ENCODE data around the gene NUDT3.
"Not testable (repeated sequence)": the region's sequence is repeated elsewhere in the genome, so short reads cannot be mapped to it uniquely, and the experiment has no call there.

The NUDT3 gene

DNA sequence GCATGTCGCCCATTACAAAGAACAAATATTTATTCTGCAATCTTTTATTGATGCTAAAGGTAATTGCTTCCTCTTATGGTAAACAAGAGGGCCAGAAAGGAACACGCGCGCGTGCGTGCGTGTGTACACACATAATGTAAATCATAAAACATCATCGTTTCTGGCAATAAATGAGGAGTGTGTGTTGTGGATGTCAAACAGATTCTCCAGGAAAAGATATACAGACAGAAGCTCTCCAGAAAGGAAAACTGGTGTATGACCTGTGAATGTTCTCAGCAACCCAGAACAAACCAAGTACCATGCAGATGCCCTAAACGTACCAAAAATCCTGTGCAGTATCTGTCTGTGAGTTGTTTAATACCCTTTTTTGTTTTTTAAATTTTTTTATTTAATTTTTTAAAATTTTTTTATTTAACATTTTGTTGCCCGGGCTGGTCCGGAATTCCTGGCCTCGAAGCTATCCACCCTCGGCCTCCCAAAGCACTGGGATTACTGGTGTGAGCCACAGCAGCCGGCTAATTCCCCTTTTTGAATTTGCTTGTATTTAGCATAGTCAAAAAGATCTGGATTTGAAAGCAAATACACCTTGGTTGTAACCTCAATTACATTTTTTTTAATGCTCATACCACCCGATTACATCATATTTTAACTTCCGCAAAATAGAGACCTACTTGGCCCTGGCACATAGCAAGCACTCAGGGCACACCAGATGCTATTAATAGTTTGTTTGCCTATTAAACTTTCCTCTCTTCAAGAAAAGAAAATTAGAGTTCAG is 909 bp upstream of the NUDT3 start:
- DNase-seq (ENCODE audit: low read depth in 2 of 2) = no peak

DNA sequence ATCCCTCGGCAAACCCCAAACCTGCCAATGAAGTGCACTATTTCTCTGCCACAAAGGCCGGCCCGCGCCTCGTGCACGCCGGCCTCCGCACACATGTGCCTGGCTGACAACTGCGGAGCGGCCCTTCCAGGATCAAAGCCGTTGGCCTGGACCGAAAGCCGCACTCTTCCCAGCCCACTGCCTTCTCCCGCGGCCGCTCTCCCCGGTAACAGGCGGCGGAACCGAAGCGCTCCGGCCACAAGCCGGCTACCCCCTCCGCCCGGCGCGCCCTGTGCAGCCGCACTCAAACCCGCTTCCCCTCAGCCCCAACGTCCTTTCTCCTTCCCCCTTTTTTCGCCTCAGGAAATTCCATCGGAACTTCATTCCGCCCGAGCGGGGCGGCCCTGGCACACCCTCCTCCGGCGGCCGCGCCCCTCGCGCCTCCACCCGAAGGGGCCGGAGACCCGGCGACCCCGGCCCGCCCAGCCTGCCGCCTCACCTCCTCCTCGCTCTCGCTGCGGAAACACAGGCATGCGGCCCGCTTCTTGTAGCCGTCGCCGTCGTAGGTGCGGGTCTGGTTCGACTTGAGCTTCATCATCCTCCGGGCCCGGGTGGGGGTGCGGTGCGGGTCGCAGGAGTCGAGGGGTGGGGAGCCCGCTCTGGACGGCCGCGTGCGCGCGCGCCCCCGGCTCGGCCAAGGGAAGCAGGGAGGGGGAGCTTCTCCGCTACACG is 528 bp downstream of the NUDT3 start:
- DNase-seq (ENCODE audit: low read depth in 2 of 2) = peak; percentile 4 to 23

DNA sequence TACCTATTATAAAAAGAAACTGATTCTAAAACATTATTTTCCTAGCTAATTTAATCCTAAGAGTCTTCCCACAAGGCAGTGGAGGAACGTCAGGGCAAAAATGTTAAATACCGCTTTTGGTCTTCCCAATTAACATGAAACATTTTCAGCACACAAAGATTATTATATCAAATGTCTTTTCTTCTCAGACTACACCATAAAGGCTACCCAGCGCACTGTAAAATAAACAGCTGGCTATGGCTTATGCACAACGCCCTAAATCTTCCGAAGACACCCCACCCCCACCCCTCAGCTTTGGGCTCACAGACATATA is 1.0 kb downstream of the NUDT3 start:
- DNase-seq (ENCODE audit: low read depth in 2 of 2) = no peak

DNA sequence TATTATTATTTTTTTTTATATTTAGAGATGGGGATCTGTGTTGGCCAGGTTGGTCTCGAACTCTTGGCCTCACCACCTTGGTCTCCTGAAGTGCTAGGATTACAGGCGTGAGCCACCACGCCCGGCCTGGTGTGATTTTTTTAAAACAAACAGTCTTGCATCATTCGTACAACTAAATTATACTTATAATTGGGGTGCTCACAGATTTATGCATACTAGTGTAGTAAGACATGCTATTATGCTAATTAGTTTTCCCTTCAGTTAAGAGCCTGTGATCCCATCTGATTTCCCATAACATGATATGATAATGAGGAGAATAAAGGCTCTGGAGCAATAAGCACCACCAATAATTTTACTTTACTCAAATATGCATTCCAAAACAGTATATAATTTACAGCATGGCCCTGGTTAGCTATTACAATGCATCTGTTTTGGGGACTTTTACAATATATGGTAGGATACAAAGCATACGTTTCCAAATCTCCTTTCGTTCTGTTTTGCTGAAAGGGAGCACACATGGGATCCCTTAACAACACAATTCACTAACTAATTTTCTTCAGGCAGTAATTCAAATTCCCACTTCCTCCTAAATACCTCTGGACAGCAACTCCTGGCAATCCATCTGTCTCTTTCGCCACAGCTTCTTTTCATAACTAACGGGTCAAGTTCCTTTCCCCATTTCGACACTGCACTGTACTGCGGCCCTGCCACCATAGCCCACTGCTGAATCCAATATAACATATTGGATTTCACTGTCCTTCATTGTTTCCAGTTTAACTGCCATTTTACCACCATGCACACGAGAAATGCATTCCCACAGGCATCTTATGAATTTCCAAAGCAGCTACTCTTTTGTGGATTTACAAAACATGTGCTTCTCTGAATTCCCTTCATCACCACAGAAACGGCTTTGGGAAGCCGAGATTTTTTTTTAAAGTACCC is 1.7 kb downstream of the NUDT3 start:
- DNase-seq (ENCODE audit: low read depth in 2 of 2) = no peak

DNA sequence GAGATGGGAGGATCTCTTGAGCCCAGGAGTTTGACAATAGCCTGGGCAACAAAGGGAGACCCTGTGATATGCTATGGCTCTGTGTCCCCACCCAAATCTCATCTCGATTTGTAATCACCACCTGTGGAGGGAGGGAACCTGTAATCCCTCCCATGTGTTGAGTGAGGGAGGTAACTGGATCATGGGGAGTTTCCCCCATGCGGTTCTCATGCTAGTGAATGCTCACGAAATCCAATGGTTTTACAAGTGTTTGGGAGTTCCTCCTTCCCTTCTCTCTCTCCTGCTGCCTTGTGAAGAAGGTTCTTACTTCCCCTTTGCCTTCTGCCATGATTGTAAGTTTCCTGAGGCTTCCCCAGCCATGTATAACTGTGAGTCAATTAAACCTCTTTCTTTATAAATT is 3.4 kb downstream of the NUDT3 start:
- DNase-seq (ENCODE audit: low read depth in 2 of 2) = no peak

DNA sequence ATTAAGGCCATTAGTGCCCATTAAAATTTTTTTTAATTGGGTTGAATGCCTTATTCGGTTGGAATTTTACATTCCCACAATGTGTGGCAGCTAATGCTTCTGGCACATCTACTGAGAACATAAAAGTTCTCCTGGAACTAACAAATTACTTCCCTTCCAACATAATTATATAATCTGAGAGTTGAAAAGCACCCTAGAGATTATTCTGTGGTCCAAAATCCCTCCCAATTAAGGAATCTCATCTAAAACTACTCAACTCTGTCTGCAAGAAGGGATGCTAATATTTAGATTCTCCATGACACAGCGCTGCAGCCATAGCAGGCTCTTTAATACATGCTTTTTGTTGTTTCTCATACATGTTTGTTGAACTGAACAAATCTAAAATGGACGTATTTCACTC is 4.0 kb downstream of the NUDT3 start:
- DNase-seq (ENCODE audit: low read depth in 2 of 2) = no peak

DNA sequence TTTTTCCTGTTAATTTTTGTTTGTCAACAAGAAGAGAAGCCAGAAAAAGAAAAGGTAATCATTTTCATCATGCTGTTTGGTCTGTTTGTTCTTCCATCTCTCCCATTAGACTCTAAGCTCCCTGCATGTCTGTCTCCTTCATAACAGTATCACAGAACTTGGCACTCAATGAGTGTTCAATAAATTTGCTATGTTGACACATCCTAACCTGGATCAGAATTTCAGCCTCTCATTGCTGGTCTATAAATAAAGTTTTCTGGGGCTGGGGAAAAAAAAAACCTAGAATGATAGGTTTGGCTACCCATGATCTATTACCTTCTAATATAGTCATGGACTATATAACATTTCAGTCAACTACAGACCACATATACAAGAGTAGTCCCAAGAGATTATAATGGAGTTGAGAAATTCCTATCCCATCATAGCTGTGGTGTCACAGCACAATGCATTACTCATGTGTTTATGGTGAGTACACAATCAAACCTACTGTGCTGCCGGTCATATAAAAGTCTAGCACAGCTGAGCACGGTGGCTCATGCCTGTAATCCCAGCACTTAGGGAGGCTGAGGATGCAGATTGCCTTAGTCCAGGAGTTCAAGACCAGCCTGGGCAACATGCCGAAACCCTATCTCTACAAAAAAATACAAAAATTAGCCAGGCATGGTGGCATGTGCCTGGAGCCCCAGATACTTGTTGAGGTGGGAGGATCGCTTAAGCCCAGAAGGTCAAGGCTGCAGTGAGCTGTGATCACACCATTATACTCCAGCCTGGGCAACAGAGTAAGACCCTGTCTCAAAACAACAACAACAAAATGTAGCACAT is 5.9 kb downstream of the NUDT3 start:
- no peak for DNase-seq (ENCODE audit: low read depth in 2 of 2)

DNA sequence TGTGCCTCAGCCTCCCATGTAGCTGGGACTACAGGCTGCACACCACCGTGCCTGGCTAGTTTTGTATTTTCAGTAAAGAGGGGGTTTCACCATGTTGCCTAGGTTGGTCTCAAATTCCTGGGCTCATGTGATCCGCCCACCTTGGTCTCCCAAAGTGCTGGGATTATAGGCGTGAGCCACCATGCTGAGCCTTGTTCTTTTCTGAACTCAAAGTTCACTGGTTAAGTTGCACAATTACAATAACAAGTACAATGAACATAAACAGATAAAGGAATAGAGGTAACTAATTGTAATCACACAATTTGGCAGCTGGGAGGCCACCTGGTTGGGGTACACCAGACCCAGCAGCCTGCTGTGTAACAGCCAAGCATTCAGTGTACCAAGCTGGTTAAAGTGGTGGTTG is 6.7 kb downstream of the NUDT3 start:
- no peak for DNase-seq (ENCODE audit: low read depth in 2 of 2)

DNA sequence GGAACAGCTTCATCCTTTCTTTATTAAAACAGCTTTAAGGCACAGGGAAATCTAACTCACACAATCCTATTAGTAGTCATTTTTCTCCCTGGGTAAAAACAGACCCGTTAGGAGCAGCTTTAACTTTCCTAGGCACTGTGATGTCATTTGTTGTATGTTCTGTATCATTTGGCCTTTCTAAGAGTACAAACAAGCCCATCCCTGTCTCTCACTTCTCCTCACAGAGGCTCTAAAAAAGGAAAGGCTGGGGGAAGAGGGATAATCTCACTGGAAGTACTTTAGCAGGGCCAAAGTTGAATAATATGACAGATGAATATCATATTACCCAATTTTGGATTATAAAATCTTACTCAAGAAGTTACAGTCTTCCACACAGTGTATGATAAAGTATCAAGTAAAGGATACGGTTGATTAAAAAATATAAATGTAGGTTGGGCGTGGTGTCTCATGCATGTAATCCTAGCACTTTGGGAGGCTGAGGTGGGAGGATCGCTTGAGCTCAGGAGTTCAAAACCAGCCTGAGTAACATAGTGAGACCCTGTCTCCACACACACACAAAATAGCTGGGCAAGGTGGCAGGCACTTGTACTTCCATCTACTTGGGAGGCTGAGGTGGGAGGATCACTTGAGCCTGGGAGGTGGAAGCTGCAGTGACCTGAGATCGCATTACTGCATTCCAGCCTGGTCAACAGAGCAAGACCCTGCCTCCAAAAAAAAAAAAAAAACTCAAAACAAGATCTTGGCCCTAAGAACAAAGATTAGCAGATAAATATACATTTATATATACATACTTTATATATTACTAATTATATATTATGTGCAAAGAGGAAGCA is 7.9 kb downstream of the NUDT3 start:
- no peak for DNase-seq (ENCODE audit: low read depth in 2 of 2)

DNA sequence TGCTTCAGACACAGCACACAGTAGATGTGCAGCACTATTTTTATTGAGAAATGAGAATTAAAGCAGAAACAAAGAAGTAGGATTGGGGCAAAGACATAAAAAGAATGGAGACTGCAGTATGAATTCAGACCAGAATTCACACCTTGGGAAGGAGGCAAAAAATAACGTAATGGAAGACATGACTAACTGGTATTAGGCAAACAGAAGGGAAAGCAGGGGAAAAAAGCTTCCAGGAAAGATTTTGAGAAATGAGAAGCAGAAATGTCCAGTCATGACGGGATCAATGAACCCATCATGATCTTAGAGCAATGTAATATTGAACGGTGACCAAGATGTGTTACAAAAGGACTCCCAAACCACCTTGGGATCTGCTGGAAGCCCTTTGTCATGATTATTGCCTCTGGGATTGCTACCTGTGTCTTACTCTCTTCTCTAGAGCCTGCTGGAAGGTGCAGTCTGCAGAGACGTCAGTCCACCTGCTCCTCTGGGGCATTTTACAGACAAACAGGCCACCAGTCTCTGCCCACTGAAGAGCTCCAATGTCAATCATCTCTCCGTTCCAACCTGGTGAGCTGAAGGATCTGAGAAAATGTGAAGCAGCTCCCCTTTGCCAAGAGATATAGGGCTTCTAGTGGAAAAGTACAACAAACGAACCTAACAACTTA is 8.7 kb downstream of the NUDT3 start:
- DNase-seq (ENCODE audit: low read depth in 2 of 2) = no peak

DNA sequence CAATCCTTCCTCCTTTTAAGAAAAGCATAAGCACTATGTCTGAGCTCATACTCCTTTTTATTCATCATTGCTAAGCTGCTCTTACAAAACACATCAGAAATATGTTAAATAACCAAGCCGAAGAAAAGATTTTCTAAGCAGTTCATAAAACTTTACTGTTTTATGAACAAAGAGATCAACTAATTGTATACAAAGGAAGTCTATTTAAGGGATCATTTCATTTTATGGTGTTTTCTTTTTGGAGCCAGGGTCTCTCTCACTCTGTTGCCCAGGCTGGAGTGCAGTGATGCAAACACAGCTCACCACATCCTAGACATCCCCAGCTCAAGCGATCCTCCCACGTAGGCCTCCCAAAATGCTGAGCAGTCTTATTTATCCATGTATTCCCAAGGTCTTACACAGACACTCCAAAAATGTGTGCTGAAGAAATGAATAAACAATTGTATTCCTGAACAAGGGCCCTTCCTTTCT is 9.3 kb downstream of the NUDT3 start:
- no peak for DNase-seq (ENCODE audit: low read depth in 2 of 2)

DNA sequence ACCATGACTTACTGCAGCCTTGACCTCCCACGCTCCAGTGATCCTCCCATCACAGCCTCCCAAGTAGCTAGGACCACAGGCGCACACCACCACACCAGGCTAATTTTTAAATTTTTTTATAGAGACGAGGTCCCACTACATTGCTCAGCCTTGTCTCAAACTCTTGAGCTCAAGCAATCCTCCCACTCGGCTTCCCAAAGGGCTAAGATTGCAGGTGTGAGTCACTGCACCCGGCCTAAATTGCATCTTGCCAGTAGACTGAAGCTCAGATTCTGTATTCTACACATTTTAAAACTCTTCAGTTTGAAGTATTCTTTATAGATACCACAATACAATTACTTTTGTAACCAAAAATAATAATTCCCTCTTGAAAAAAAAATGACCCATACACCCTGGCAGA is 11.4 kb downstream of the NUDT3 start:
- no peak for DNase-seq (ENCODE audit: low read depth in 2 of 2)

DNA sequence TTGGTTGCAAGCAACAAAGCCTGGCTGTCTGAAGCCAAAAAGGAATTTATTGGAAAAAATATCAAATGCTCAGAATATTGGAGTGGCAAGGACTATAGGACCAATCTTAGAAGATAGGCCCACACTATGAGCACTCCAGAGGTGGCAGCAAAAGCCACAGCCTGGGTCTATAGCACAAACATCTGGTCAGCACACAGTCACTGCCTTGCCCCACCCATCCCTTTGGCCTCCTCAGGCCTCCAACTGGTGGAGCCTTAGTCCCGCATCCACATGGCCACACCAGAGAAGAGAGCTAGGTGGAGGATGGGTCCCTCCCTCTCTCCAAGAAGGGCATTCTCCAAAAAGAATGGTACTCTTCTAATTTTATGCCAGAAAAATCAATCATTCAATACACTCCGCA is 14.0 kb downstream of the NUDT3 start:
- DNase-seq (ENCODE audit: low read depth in 2 of 2) = no peak

DNA sequence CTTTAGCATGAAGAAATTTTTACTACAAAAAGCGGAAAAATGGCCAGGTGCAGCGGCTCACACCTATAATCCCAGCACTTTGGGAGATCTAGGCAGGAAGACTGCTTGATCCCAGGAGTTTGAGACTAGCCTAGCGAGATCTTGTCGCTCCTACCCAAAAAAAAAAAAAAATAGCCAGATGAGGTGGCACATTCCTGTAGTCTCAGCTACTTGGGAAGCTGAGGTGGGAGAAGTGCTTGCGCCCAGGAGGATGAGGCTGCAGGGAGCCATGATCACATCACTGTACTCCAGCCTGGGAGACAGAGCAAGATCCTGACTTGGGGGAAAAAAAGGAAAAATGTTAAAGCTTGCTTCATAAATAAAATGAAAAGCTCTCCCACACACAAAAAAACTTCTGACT is 14.5 kb downstream of the NUDT3 start:
- DNase-seq (ENCODE audit: low read depth in 2 of 2) = no peak

DNA sequence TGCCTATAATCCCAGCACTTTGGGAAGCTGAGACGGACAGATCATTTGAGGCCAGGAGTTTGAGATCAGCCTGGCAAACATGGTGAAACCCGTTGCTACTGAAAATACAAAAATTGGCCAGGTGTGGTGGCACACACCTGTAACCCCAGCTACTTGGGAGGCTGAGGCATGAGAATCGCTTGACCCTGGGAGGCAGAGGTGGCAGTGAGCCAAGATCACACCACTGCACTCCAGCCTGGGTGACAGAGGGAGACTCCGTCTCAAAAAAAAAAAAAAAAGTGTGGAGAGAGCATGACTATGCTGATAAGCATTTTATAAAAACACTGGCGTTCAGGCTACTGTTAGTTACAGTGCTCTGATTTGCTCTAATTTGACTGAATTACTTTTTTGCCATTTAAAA is 14.9 kb downstream of the NUDT3 start:
- not testable (repeated sequence) for DNase-seq (ENCODE audit: low read depth in 2 of 2)

DNA sequence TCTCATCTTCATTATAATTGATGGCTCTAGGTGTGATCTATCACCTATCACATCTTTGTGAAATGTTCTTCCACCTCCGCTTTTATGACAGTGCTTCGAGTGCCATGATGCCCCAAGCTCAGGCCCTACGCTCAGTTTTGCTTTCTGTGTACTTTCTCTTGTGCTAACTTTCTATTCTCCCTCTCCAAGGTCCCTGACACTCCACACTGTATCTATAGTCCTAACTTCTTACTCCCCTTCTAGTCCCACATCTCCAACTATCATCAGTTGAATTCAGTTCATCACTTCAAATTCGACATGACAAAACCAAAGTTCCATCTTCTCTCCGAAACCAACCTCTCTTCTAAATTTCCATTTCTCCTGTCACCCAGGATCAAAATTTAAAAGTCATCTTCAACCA is 16.6 kb downstream of the NUDT3 start:
- no peak for DNase-seq (ENCODE audit: low read depth in 2 of 2)

DNA sequence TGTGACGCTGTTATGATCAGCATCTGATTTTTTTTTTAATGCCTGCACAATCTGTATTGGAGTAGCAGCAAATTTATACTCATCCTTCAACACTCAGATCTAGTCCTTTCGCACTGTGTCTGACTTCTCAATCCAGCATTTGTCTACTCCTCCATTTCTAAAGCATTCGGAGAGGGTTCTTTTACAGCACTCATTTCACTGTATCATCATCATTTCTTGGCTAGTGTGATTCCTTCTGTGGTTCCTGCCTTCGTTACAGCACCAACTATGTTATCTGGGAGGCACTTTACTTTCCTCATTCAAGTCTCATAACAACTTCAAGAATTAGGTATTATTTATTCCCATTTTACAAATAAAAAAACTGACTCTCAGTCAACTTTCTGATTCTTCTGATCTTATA is 18.0 kb downstream of the NUDT3 start:
- no peak for DNase-seq (ENCODE audit: low read depth in 2 of 2)

DNA sequence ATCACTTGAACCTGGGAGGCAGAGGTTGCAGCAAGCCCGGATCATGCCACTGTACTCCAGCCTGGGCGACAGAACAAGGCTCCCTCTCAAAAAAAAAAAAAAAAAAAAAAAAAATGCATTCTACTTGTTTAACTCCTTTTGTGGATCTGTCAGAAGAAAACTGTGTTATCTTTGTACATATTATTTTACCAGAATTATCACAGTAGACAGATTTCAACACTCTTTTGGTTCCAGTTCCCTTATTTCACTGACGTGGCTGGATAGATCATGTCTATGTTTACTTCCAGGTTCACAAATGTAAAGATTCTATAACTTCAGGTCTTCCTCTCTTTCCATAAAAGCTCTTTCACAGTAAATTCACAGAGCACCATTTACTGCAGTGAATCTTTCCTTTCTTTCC is 18.4 kb downstream of the NUDT3 start:
- no peak for DNase-seq (ENCODE audit: low read depth in 2 of 2)

DNA sequence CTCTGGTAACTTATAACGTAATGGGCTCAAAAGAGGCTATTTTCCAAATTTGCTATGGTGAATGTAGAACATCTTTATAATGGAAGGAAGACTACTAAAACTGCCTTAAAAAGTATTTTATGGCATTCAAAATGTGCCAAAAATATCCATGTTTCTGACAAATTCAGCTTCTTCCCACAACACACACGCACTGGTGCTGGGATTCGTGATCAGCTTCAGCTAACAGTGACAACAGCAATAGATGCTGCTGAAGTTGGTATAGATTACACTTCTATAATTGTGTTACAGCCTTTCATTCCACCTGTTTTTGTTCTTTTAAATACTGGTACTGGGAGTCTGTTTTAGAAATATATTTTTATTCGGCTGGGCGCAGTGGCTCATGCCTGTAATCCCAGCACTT is 19.0 kb downstream of the NUDT3 start:
- no peak for DNase-seq (ENCODE audit: low read depth in 2 of 2)

DNA sequence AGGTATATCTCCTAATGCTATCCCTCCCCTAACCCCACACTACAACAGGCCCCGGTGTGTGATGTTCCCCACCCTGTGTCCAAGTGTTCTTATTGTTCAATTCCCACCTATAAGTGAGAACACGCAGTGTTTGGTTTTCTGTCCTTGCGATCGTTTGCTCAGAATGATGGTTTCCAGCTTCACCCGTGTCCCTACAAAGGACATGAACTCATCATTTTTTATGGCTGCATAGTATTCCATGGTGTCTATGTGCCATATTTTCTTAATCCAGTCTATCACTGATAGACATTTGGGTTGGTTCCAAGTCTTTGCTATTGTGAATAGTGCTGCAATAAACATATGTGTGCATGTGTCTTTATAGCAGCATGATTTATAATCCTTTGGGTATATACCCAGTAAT is 20.6 kb downstream of the NUDT3 start:
- not testable (repeated sequence) for DNase-seq (ENCODE audit: low read depth in 2 of 2)

Measured in stimulated activated CD8-positive, alpha-beta memory T cell treated with anti-CD3 and anti-CD28 coated beads, Interleukin-2, amount 100 ng/mL, for 1 hour (primary cell).